ENCODE measurements around the gene AKT1S1.

DNA sequence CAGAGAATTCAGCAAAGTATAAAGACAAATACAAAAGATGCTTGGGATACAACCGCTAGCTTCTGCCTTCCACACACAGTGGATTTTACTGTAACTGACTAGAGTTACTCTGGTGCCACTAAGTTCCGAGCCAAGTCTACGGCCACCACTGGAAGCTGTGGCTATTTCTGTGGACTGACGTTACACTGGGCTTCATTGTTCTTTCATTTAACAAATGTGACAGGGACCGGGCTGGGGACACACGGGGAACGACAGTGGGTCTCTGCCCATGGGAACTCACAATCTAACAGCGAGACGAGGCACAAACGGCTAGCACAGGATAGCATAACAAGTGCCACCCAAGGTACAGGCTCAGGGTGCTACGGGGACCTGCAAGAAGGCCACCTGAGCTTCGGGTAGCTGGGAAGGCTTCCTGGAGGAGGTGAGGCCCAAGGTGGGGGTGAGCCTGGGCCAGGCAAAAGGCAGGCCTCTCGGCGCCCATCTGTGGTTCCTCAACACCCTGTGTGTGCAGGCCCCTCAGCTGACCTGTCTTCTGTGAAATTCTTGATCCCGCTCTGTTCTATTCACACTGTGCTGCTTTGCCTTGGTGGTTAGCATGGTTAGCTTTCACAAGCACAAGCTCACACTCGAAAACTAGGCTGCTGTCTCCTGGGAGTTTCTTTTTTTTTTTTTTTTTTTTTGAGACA, 29.9 kb upstream of the AKT1S1 start:
- TF ChIP-seq, protein P1, sequence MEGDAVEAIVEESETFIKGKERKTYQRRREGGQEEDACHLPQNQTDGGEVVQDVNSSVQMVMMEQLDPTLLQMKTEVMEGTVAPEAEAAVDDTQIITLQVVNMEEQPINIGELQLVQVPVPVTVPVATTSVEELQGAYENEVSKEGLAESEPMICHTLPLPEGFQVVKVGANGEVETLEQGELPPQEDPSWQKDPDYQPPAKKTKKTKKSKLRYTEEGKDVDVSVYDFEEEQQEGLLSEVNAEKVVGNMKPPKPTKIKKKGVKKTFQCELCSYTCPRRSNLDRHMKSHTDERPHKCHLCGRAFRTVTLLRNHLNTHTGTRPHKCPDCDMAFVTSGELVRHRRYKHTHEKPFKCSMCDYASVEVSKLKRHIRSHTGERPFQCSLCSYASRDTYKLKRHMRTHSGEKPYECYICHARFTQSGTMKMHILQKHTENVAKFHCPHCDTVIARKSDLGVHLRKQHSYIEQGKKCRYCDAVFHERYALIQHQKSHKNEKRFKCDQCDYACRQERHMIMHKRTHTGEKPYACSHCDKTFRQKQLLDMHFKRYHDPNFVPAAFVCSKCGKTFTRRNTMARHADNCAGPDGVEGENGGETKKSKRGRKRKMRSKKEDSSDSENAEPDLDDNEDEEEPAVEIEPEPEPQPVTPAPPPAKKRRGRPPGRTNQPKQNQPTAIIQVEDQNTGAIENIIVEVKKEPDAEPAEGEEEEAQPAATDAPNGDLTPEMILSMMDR (IDR thresholded peaks at IDR 0.05; ENCODE audit: insufficient read depth, low read depth, low read length), result no peak
- no peak for TF ChIP-seq EZH2 (IDR thresholded peaks at IDR 0.05; ENCODE audit: insufficient read depth, low read length)
